CD4-positive, alpha-beta T cell treated with Interleukin-2 at 100 ng/mL for 4 hours (primary cell): ENCODE measurements around the gene HSP90AB1.
A peak's percentile ranks its signal among the peaks of the same experiment; 100 is the strongest.

Source experiments
- DNase-seq: peaks from one replicate; pipeline ENCODE4 v3.0.0-alpha.2; 2020; ENCODE audit warnings: low spot score

The HSP90AB1 gene

DNA sequence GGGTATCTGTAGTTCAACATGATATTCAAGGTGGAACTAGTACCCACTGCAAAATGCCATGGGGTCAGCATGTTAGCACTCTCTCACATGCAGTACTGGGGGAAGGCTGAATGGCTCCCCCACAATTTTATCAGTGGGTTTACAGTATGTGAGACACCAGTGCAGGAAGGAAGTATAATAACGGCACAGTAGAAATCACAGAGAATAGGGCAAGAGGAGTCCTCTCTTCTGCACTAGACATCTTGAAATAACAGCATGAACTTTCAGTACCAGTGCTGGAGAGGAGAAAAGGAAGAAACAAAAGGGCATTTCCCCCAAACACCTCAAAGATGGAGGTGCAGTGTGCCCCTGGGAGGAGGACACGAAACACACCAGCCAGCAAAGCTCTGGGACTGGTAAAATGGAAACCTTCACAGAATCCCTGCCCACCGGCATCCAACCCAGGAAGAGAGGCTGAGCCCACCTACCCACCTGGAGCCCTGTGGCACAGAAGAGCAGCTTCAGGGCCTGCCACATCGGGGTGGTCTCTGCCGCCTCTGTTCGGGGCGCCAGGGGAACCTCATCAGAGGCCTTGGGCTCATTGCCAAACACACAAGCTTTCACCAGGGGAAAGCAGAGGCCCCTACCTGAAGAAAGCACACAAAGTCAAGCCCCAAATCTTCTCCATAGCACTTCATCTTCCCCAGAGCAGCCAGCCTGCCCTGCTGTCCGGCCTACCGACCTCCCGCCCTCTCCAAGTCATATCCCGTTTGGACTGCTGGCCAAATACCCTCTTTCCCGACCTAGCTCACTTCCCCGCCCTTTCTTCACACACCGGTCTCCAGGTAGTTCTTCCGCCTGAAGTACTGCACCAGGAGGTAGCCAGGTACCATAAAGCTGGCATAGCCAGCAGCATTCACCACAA, 9.2 kb downstream of the HSP90AB1 start:
- no peak for DNase-seq

DNA sequence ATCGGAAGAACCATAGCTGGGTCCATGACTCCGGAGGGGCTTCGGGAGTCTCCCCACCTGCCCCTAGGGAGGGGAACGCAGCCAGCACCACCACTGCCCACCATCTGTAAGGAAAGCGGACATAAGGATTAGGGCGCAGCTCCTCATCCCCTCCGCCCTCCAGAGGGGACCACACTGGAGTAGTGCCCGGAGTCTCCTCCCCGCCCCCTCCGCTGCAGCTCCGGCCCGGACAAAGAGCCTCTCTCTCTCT, 9.8 kb downstream of the HSP90AB1 start:
- DNase-seq, result no peak

DNA sequence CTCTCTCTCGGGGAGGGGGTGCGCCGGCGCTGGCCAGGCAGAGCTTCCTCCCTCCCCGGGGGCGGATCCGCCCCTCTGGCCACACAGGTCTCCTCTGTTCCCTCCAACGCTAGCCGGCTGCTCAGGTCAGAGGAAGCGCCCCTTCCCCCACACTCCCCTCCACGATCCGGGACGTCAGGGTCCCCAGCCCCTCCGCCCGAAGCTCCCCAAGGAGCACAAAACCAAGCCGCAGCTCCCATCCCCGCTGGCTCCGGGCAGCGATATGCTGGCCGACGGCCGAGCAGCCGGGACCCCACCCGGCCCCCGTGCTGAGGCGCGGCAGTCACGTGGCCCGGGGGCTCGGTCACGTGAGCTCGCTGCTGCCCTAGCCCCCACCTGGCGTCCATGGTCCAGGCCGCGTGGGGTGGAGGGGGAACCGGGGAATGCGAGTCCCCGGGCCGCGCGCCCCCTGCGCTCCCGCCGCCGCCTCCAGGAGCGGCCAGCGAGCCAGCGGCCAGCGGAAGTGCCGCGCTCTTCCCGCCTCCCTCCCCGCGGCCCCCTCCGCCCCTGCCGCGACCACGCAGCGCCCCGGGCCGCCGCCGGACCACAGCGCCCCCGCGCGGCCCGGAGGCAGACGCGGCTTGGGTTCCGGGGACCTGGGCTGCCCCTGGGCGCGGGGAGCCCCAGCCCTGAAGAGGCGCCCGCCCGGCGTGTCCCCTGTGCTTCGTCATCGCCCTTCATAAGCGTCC, 10.3 kb downstream of the HSP90AB1 start, which contains the start of gene SLC35B2:
Gene SLC35B2 (minus strand): TSS at position 504 of the 728 bp plus-strand sequence. CDS start 118 bp downstream, at position 386.
- DNase-seq, result peak; percentile 65

DNA sequence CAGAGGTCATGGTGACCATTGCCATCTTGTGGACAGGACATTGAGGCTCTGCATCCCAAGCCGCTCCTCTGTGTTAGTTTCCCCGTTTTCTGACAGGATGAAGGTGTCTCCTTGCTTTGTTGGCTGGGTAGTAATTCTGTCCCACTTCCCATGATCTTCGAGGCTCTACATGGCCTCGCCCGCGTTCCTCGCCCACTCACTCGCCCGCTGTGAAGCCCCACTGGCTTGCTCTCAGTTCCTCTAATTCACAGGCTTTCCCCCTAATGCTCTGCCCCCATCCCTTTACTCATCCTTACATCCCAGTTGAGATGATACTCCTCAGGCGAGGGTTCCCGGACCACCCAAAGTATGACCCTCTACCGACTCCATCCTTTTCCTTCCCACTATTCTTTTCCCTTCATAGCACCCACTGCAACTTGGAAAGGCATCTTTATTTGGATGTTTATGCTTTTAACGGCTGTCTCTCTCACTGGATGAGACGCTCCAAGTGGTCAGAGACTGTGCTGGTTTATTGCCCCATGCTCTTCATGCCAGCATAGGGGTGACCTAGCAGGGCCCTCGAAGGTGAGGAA, 10.9 kb downstream of the HSP90AB1 start:
- DNase-seq, result no peak

DNA sequence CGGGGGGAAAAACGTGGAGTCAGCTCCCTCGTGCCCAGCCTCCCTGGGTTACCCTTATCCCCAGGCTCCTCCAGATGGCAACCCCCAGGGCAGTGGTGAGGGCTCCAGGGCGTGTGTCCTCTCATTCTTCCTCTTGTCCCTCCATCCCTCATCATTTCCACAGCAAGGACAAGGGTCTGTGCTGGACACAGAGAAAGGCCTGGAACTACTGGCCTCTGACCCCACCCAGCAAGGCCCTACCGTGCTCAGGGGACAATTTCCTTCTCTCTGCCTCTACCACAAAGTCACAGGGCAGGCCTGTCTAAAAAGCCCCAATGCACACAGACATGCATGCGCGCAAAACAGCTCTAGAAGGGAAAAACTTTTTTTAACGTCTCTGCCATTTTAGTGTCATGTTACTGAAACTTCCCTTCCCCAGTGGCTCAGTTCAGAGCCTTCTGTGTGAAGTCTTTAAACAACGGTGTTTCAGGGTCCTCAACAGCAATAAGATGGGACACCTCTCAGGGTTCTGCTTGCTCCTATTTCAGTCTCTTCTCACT, 11.5 kb downstream of the HSP90AB1 start:
- no peak for DNase-seq

DNA sequence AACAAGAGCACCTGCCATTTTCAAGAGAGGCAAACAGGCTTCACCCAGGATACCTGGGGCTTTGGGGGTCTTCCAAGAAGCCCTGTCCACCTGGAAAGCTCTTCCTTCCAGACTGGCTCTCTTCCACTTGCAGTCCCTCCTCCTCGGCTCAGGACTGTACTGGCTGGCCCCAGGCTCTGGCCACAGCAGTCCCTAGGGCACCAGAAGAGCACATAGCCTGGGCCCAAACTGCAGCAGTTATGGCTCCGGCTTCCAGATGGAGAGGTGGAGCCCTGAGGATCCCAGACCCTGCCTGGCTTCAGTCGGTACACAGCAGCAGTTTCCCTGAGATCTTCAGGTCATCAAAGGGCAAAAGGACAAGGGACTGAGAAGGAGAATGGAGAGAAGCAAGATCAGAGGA, 12.0 kb downstream of the HSP90AB1 start:
- DNase-seq, result no peak

DNA sequence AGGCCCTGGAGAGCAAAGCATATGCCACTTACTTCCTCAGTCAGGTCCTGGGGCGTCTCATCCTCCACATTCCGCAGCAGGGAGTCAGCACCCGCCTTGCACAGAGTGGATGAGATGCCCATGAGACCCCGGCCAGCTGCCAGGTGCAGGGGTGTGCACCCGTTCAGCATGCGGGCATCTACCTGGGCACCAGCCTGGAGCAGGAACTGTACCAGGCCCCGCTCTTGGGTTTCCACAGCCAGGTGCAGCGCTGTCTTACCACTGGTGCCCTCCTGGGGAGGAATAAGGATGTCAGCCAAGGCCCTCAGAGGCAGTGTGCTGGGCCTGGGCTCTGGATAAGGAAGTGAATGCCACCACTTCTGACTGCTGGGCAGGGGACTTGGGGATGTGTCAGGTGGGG, 13.1 kb downstream of the HSP90AB1 start:
- DNase-seq, result no peak

DNA sequence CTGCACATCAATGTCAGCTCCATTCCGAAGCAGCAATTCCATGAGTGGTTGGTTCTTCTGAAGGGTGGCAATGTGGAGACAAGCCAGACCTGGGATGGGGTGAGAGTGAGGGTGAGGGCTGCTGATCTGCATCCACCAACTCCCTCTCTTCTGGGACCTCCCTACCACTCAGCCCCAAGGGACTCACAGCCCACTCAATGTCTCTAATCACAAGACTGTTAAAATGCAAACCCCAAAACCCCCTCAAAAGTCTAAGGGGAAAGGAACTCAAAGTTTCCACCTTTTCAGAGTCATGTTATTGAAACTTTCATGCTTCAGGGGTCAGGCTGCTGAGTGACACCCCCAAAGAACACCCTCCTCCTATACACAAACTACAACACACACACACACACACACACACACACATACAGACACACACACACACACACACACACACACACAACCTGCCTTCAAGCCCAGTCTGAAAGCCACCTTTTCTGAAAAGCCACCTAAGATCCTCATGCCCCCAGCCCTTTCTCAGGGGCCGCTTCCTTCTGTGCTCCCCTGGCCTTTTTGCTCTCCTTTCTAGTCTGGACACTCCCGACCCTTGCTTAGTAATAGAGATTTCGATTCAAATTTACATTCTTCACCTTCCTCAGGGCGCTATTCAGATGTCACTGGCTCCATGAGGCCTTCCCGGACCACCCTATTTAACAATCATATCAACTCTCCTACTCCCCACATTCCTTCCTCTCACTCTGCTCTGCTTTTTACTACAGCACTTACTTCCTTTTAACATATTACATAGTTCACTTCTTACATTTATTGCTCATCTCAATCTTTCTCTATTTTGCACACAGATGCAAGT, 13.8 kb downstream of the HSP90AB1 start:
- no peak for DNase-seq

DNA sequence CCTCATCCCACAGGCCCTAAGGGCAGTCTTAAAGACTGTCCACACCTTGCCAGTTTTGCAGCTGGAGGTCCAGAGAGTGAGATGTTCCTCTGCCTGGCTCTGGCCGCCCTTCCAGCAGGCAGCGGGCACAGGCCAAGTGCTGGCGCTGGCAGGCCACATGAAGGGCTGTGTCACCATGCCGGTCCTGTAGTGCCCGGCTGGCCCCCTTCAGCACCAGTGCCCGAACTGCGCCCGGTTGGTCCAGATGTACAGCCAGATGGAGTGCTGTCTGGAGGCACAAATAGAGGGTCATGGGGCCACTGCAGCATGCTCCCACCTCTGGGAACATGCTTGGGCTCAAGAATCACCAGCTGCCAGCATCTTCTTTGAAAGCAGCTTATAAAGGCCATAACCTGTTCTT, 14.7 kb downstream of the HSP90AB1 start:
- DNase-seq, result no peak

DNA sequence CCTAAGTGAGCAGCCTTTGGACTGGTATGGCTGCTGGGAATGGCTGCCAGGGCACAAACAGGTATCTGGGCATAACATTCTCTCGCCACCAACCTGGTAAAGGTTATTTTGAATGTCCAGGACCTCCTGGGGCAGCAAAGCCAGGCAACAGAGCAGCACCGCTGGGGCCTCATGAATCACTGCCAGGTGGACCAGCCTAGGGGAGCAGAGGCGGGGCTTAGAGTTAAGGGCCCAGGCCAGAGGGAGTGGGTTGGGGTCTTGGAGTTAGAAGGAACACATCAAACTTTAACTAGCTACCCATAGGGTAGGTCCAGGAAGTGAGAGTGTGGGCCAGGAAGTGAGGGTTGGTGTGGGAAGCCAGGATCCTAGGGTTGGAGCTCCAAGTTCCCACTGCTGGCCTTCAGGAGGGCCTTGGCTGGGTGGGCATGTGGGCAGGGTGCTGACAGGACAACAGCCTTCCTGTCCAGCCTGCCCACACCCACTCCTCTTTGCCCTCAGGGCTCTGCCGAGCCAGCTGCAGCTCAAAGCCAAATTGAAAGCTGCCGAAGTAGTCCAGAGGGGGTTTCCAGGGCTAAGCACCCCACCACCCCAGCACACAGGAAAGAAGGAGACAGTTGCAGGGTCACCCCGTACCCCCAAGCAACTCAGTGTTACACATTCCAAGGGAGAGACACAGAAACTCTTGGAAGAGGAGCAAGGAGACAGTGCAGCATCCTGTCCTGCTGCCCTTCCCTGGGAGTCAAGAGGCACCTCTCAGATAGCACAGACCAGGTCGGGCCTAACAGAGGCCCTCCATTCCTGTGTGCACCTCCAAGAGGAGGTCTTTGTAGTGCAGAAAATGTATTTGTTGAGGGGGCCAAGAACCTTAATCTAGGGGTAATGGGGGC, 15.8 kb downstream of the HSP90AB1 start:
- DNase-seq, result no peak

DNA sequence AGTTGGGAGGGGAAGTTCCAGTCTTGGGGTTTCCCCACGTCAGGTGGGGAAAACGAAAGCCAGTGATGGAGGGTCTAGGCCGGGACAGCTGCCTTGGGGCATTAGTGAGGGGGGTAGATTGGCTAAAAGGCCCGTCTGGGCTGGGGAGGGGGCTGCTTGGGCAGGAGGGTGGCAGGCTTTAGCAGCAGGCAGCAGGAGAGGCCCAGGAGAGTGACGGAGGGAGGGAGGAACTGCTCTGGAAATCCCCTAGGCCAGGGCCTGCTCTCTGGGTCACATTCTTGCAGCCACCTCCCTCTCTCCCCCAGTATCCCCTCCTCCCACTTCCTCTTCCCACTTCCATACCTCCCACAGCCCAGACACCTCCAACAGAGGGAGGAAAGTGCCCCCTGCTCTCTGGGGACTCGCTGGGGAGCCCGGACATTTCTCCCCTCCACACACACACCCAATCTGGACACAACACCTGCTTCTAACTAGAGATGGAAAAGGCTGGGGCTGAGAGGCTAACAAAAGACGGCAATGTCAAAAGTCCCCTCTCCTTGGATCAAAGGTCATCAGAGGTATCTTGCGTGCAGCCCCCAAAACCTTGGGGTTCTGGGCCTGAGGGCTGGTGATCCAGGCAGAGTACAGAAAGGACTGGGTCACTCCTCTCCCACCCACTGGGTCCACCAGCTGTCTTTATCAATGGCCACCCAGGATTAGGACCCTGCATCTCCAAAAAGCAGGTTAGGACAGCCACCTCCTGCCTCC, 16.6 kb downstream of the HSP90AB1 start:
- peak; percentile 40 for DNase-seq

DNA sequence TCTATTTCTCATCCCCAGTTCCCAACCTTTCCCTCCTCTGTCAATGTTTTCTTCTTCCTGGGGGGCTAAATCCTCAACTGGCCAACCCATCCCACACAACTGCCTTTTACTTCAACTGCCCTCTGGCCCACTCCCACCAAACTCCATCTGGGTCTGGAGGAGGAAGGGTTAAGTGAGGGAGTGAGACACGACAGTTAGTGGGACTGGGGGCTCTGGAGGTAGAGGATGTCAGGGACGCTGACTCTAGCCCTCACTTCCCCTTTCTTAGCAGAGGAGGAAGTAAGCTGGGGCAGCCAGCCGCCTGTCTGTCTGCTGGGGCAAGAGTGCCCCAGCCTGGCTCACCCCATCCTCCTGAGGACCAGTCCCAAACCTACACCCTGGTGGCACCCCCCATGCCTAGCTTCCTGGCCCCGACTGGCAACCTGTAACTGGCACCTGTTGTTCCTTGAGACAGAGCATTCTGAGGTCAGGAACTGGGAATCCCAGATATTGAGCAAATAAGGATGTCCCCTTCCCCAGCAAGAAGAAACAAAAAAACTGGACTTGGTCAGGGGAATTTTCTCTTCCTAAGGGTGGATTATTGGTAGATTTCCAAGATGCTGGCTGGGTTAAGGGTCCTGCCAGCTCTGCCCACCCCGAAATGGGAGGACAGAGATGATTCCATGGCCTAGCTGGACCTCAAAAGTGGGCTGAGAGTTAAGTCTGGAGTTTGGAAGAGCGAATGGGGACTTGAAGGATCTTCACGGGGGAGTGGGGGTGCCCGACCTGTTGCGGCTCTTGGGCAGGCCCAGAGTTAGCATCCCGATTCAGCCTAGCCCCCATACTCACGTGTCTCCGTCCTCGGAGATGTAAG, 17.5 kb downstream of the HSP90AB1 start:
- peak; percentile 41 for DNase-seq

DNA sequence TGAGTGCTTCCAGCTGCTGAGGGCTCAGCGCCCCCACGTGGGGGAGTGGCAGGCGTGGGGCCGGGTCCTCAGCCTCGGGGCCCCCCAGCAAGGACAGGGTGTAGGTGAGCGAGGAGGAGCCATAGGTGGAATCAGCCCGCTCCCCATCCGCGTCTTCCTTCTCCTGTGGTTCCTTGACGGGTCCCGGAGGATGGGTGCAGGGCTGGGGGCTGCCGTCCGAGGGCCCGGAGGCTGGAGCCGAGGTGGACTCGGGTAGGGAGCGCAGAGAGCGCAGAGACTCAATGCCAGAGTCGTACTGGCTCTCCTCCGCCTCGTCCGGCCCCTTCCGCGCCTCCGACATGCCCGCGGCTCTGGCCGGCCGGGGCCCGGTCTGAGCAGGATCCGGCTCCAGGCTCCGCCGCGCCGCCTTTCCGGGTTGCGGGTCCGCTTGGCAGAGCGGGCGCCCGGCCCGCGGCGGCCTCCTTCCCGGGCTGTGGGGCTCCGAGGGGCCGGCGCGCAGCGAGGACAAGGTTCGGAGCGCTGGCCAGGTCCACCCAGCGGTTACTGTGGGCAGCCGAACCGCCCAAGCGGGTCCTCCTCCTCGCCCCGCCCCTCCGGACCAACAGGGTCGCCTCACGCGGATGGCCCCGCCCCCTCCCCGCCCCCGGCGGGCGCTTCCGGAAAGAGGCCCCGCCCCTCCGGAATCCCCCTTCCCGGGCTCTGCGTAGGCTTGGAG, 18.3 kb downstream of the HSP90AB1 start, which contains the start of gene NFKBIE:
Gene NFKBIE (minus strand): TSS at position 545 of the 715 bp plus-strand sequence. CDS start 205 bp downstream, at position 340.
- DNase-seq, result peak; percentile 96

DNA sequence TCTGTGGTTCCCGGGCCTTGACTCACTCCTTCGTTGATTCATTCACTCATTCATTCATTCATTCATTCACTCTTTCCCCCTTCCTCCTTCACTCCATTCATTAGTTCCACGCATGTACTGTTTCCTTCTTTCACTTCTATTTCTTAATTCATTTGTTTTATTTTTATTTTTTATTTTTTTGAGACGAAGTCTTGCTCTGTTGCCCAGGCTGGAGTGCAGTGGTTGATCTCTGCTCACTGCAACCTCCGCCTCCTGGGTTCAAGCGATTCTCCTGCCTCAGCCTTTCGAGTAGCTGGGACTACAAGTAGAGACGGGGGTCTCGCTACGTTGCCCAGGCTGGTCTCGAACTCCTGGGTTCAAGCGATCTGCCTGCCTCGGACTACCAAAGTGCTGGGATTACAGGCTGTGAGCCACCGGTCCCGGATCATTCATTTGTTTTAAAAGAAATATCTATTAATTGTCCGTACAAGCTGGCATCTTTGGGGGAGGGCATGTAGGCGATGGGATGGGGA, 18.9 kb downstream of the HSP90AB1 start:
- DNase-seq, result no peak

DNA sequence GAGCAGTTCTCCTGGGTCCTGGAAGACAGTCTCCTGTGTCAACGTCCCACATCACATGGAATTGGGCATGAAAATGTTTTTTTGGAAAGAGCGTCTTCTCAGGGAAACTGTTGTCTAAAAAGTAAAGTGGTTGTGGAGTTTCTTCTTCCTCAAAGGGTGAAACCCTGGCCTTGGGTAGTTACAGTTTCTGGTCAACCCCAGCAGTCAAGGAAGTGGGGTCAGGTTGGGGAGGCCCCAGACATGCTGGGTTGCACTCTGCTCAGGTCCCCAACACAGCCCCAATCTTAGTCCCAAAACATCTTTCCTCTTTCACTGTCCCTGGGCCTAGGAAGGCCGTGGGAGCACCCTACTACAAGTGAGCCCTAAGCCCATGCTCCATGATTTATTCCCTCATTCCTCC, 19.4 kb downstream of the HSP90AB1 start:
- no peak for DNase-seq

DNA sequence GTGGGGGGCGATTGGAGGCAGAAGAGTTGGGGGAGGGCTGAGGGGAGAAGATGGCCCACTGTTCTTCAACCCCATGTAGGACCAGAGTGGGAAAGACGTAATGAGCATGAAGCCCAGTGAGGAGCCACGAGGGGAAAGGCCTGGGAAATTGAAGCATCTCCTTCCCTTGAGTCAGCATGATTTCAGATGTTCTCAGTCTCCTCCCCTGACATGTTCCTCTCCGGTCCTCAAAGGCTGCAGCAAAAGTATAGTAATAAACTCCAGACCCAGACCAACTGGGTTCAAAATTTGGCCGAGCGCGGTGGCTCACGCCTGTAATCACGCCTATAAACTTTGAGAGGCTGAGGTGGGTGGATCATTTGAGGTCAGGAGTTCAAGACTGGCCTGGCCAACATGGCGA, 20.4 kb downstream of the HSP90AB1 start:
- DNase-seq, result no peak

DNA sequence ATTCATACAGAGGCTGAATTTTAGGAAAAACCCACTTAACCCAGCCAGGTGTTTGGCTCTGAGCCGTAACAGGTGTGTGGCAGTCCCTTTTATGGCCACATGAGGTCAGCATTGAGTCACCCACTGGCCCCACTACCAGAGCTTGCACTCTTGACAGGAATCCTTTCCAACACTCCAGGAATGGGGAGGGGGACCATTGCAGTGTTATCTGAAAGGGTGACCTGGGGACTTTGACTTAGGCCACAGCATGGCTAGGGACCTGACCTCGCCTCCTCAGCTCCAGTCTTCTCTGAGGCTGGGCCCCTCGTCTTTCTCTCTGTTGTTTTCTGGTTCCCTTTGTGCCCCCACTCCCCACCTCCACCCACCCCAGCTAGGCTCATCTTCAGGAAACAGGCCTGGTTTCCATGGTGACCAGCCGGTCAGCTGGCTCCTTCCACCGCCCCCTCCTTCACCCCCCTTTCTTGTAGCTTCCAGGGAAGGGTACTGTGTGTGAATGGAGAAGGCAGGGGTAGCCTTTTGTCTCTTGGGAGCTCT, 21.3 kb downstream of the HSP90AB1 start:
- DNase-seq, result peak; percentile 70
